IMR-90 (cell line): Measurements from ENCODE around the gene HDDC3. TPM values are rescaled to one million over a fixed set of nuclear protein-coding genes. Genes with fewer than 3 reads are reported as not detected.
A peak's percentile ranks its signal among the peaks of the same experiment; 100 is the strongest.

Experiments
- ATAC-seq: fragments of 200-7000 bp; cut with Tn5 transposase; 2 replicates; pipeline ENCODE4 v1.9.1; 2020; ENCODE audit warnings: low read depth, mild to moderate bottlenecking, moderate library complexity
- BruUV-seq: library from RNA; stranded (reverse); fragments of 400-500 nt; replicated peaks from 2 replicates; lab custom pipeline; 2021; lab: Mats Ljungman, UMichigan
- CTCF ChIA-PET: fragments of 300-600 bp; formaldehyde crosslinking; extraction: SDS; loops from one replicate; lab custom pipeline; 2021; ENCODE audit warnings: antibody characterized with exemption; lab: Yijun Ruan, JAX
- POLR2A ChIA-PET: fragments of 300-600 bp; sonication (Branson Sonifier 250); formaldehyde crosslinking; loops from one replicate; lab custom pipeline; 2022; ENCODE audit warnings: antibody characterized with exemption; ENCODE audit not compliant: unreplicated experiment; lab: Charles Lee
- DNase-seq: peaks from one replicate; pipeline ENCODE4 v3.0.0; 2013
- H2AFZ ChIP-seq: replicated peaks from 2 replicates; pipeline ENCODE3; 2013; ENCODE audit warnings: low read length, mild to moderate bottlenecking; ENCODE audit not compliant: poor library complexity
- H2AK5ac ChIP-seq: 2 replicates; pipeline ENCODE4 v1.6.1; 2013; ENCODE audit warnings: low read depth, low read length, inconsistent platforms
- H2AK9ac ChIP-seq: replicated peaks from 2 replicates; pipeline ENCODE3; 2013; ENCODE audit warnings: mild to moderate bottlenecking, low read depth, low read length, moderate library complexity; ENCODE audit not compliant: poor library complexity
- H2BK120ac ChIP-seq: 2 replicates; pipeline ENCODE4 v1.6.1; 2013; ENCODE audit warnings: low read depth, low read length, inconsistent platforms
- H2BK15ac ChIP-seq: 3 replicates; pipeline ENCODE4 v1.6.1; 2013; ENCODE audit warnings: low read depth, low read length, inconsistent platforms
- H2BK20ac ChIP-seq: 2 replicates; pipeline ENCODE4 v1.6.1; 2013; ENCODE audit warnings: low read depth, mild to moderate bottlenecking, inconsistent platforms, low read length, moderate library complexity
- H2BK5ac ChIP-seq: 2 replicates; pipeline ENCODE4 v1.6.1; 2013; ENCODE audit warnings: mild to moderate bottlenecking, low read depth, low read length, inconsistent platforms; ENCODE audit not compliant: poor library complexity, severe bottlenecking
- H3K14ac ChIP-seq: replicated peaks from 2 replicates; pipeline ENCODE4 v1.6.1; 2013; ENCODE audit warnings: low read depth, low read length, inconsistent platforms
- H3K18ac ChIP-seq: 2 replicates; pipeline ENCODE4 v1.6.1; 2013; ENCODE audit warnings: low read depth, low read length, control low read depth
- H3K23ac ChIP-seq: 2 replicates; pipeline ENCODE4 v1.6.1; 2013; ENCODE audit warnings: low read depth, low read length, inconsistent platforms
- H3K27ac ChIP-seq: 2 replicates; pipeline ENCODE4 v1.5.1; 2013; ENCODE audit warnings: mild to moderate bottlenecking, control low read depth, low read length; ENCODE audit not compliant: insufficient read depth
- H3K27me3 ChIP-seq: 2 replicates; pipeline ENCODE4 v1.6.1; 2013; ENCODE audit warnings: low read length; ENCODE audit not compliant: control insufficient read depth, insufficient read depth
- H3K36me3 ChIP-seq: 2 replicates; pipeline ENCODE4 v1.6.1; 2013; ENCODE audit warnings: low read length, mixed read lengths; ENCODE audit not compliant: control insufficient read depth, insufficient read depth
- H3K4ac ChIP-seq: 2 replicates; pipeline ENCODE4 v1.6.1; 2013; ENCODE audit warnings: low read depth, low read length, inconsistent platforms
- H3K4me1 ChIP-seq: 2 replicates; pipeline ENCODE4 v1.6.1; 2013; ENCODE audit warnings: low read length, mixed read lengths; ENCODE audit not compliant: control insufficient read depth, insufficient read depth
- H3K4me2 ChIP-seq: 2 replicates; pipeline ENCODE4 v1.6.1; 2013; ENCODE audit warnings: low read depth, mild to moderate bottlenecking, control low read depth, low read length, moderate library complexity
- H3K4me3 ChIP-seq: 2 replicates; pipeline ENCODE4 v1.5.1; 2013; ENCODE audit warnings: low read depth, mild to moderate bottlenecking, control low read depth, low read length, moderate library complexity; ENCODE audit not compliant: insufficient read depth
- H3K56ac ChIP-seq: 2 replicates; pipeline ENCODE4 v1.6.1; 2013; ENCODE audit warnings: low read length, inconsistent platforms; ENCODE audit not compliant: insufficient read depth; ENCODE audit errors: extremely low read depth
- H3K79me1 ChIP-seq, 2 experiments: 2 replicates each; pipeline ENCODE4 v1.6.1; 2013; ENCODE audit warnings: low read length in 2 of 2, inconsistent platforms in 1 of 2, low read depth in 1 of 2
- H3K9ac ChIP-seq: 2 replicates; pipeline ENCODE4 v1.6.1; 2013; ENCODE audit warnings: low read depth, low read length, control low read depth
- H3K9me1 ChIP-seq: 2 replicates; pipeline ENCODE4 v1.6.1; 2013; ENCODE audit warnings: low read length, inconsistent platforms; ENCODE audit not compliant: insufficient read depth
- H3K9me3 ChIP-seq: 2 replicates; pipeline ENCODE4 v1.6.1; 2013; ENCODE audit warnings: low read length; ENCODE audit not compliant: control insufficient read depth, insufficient read depth
- H4K20me1 ChIP-seq: 2 replicates; pipeline ENCODE4 v1.6.1; 2013; ENCODE audit warnings: low read length, inconsistent platforms; ENCODE audit not compliant: insufficient read depth
- H4K5ac ChIP-seq: 2 replicates; pipeline ENCODE4 v1.6.1; 2013; ENCODE audit warnings: mild to moderate bottlenecking, low read depth, low read length, control low read depth
- H4K8ac ChIP-seq, 2 experiments: 2 replicates each; pipeline ENCODE4 v1.6.1; 2013; ENCODE audit warnings: low read depth in 2 of 2, low read length in 2 of 2, control low read depth in 1 of 2, inconsistent platforms in 1 of 2
- H4K91ac ChIP-seq: 2 replicates; pipeline ENCODE4 v1.6.1; 2013; ENCODE audit warnings: low read depth, low read length, inconsistent platforms; ENCODE audit not compliant: insufficient read depth
- BHLHE40 ChIP-seq: fragments of 150-350 bp; IDR thresholded peaks from 2 replicates; pipeline ENCODE4 v1.6.1; 2016; ENCODE audit warnings: mild to moderate bottlenecking, low read depth, low read length
- CEBPB ChIP-seq: IDR thresholded peaks from 2 replicates; pipeline ENCODE4 v1.6.1; 2012; ENCODE audit warnings: low read depth, low read length, improper control_type of control experiment
- CHD1 ChIP-seq: IDR thresholded peaks from 2 replicates; pipeline ENCODE4 v1.6.1; 2012; ENCODE audit warnings: low read depth, low read length, improper control_type of control experiment
- ELK1 ChIP-seq: fragments of 150-350 bp; IDR thresholded peaks from 2 replicates; pipeline ENCODE4 v1.6.1; 2016; ENCODE audit warnings: low read depth, mild to moderate bottlenecking, low read length, moderate library complexity, borderline replicate concordance
- FOS ChIP-seq: fragments of 150-350 bp; IDR thresholded peaks from 2 replicates; pipeline ENCODE4 v1.6.1; 2016; ENCODE audit warnings: low read depth, low read length
- MAZ ChIP-seq: IDR thresholded peaks from 2 replicates; pipeline ENCODE4 v1.6.1; 2012; ENCODE audit warnings: low read depth, mild to moderate bottlenecking, low read length, improper control_type of control experiment, moderate library complexity, borderline replicate concordance
- MXI1 ChIP-seq: IDR thresholded peaks from 2 replicates; pipeline ENCODE4 v1.6.1; 2012; ENCODE audit warnings: low read depth, mild to moderate bottlenecking, low read length, moderate library complexity, borderline replicate concordance
- POLR2A ChIP-seq: IDR thresholded peaks from 2 replicates; pipeline ENCODE4 v1.6.1; 2012; ENCODE audit warnings: mild to moderate bottlenecking, low read depth, low read length
- RAD21 ChIP-seq: IDR thresholded peaks from 2 replicates; pipeline ENCODE4 v1.6.1; 2012; ENCODE audit warnings: low read length, improper control_type of control experiment
- RFX5 ChIP-seq: IDR thresholded peaks from 2 replicates; pipeline ENCODE4 v1.8.0; 2012; ENCODE audit warnings: low read depth, mild to moderate bottlenecking, low read length, moderate library complexity
- USF2 ChIP-seq: fragments of 150-350 bp; IDR thresholded peaks from 2 replicates; pipeline ENCODE4 v1.6.1; 2017; ENCODE audit warnings: mild to moderate bottlenecking, antibody characterized with exemption, low read length, low read depth
- WGBS, 2 experiments: methylation state at CpG; one replicate each; pipeline versions ENCODE4 v1.1.5 to v1.1.7; 2013; ENCODE audit warnings: missing lambda C conversion rate in 2 of 2; ENCODE audit not compliant: insufficient read length in 1 of 2; ENCODE audit errors: extremely low coverage in 2 of 2; 5-methylcytosine and 5-hydroxymethylcytosine counted together
- dilution Hi-C: fragments of 300-500 bp; cut with HindIII; formaldehyde crosslinking; loops from one replicate; pipeline ENCODE4 v1.14.3; 2018; ENCODE audit warnings: low sequenced_read_pairs; ENCODE audit not compliant: unreplicated experiment
- in situ Hi-C: fragments of 300-500 bp; cut with MboI; formaldehyde crosslinking; loops from 3 replicates; pipeline ENCODE4 v1.14.3; 2019; ENCODE audit warnings: low sequenced_read_pairs, inconsistent platforms, mixed read lengths
- intact Hi-C: fragments of 100-400 bp; cut with micrococcal nuclease; formaldehyde crosslinking; loops from 2 replicates; pipeline ENCODE4 v1.10.0; 2022
- polyA plus RNA-seq, 3 experiments: library from polyadenylated mRNA; depleted of rRNA; stranded (reverse); fragments of >200 nt; gene quantifications; 2 replicates each; pipeline ENCODE4 v1.2.3, GENCODE V29; 2012; ENCODE audit warnings: low replicate concordance in 1 of 3
- total RNA-seq: library from RNA; depleted of rRNA; stranded (reverse); fragments of >200 nt; gene quantifications from 2 replicates; pipeline ENCODE4 v1.2.3, GENCODE V29; 2012

HDDC3 gene
- total and polyA plus RNA-seq, 2 of the 4 experiments (the other 2 are of a cell fraction): 7.9 to 10.7 TPM

- Histone ChIP-seq H3K14ac (no peak overlapping the region; the same call in 1 of the 2 replicates), H2BK5ac (no peak overlapping the region), H3K27ac (0 out of 2 replicates have a peak overlapping the region, but pooled peaks have one; percentile 5), H3K23ac (no peak overlapping the region; the same call in 1 of the 2 replicates), H4K8ac (peak overlapping the region in 1 of 2 experiments; percentile 35; a peak in 1 of 4 replicates), H3K9ac (no peak overlapping the region), H2AFZ (peak overlapping the region; percentile 48), H2AK5ac (peak overlapping the region; percentile 35), H3K36me3 (peaks cover 54% of the 10 kb centered on the region), H2BK20ac (no peak overlapping the region), H3K4me2 (no peak overlapping the region), H3K4me3 (no peak overlapping the region), H3K9me1 (peaks cover 3% of the 10 kb centered on the region; the same call in 1 of the 2 replicates), H3K4ac (no peak overlapping the region), H2AK9ac (peak overlapping the region; percentile 66), H3K4me1 (peaks cover 10% of the 10 kb centered on the region; the same call in 1 of the 2 replicates), H4K5ac (no peak overlapping the region), H4K91ac (no peak overlapping the region), H2BK15ac (no peak overlapping the region), H3K18ac (no peak overlapping the region), H3K79me1 (no peaks in the 10 kb centered on the region), H2BK120ac (no peak overlapping the region), H4K20me1 (no peaks in the 10 kb centered on the region), H3K9me3 (no peaks in the 10 kb centered on the region), H3K56ac (no peak overlapping the region), H3K27me3 (no peaks in the 10 kb centered on the region)
- intact Hi-C loops (no loop called here), in situ Hi-C loops (no loop called here), dilution Hi-C loops (no loop called here)
- ATAC-seq (no peak), DNase-seq (no peak)
- no TSS peak for BruUV-seq
- no peak for TF ChIP-seq POLR2A
- no peak for TF ChIP-seq ELK1
- TF ChIP-seq MAZ: no peak
- TF ChIP-seq BHLHE40: no peak
- no peak for TF ChIP-seq USF2
- TF ChIP-seq CHD1: no peak
- no peak for TF ChIP-seq MXI1
- TF ChIP-seq FOS: no peak
- TF ChIP-seq CEBPB: no peak
- no peak for TF ChIP-seq RAD21
- TF ChIP-seq RFX5: no peak
- POLR2A ChIA-PET: no interaction called here
- CTCF ChIA-PET: no interaction called here
- WGBS, 2 experiments: 100% methylated on average over 1 of the region's 7 CpGs; no CpG with 5 or more reads in 1 of the 2 experiments
Measured at GRCh38 chr15:90915216-90915807, 17.0 kb downstream of the HDDC3 start.
